Heart right ventricle (tissue), 16 donors: ENCODE results near the gene MRM2. TPM values are rescaled to one million over a fixed set of nuclear protein-coding genes. Genes with fewer than 3 reads are reported as not detected.

Experiments used
- ATAC-seq, 8 donors: fragments of 200-7000 bp; cut with Tn5 transposase; one replicate each; pipeline ENCODE4 v1.9.1; 2020; ENCODE audit warnings: mild to moderate bottlenecking in 8 of 8, moderate library complexity in 8 of 8, moderate number of reproducible peaks in 1 of 8
- DNase-seq, 2 donors: peaks; one replicate each; pipeline ENCODE4 v3.0.0-alpha.2; 2020
- H3K27ac ChIP-seq, 10 donors: fragments of 200-600 bp; sonication (generic) in 2 of 10; one replicate each; pipeline versions ENCODE4 v1.5.0 to v1.8.0; 2020 to 2022; ENCODE audit warnings: mild to moderate bottlenecking in 3 of 10
- H3K27me3 ChIP-seq, 7 donors: fragments of 200-600 bp; one replicate each; pipeline ENCODE4 v1.8.0; 2021 to 2022; ENCODE audit warnings: mild to moderate bottlenecking in 2 of 7
- H3K36me3 ChIP-seq, 9 donors: fragments of 200-600 bp; sonication (generic) in 1 of 9; one replicate each; pipeline versions ENCODE4 v1.5.0 to v1.8.0; 2020 to 2022; ENCODE audit warnings: mild to moderate bottlenecking in 2 of 9
- H3K4me1 ChIP-seq, 9 donors: fragments of 200-600 bp; sonication (generic) in 1 of 9; one replicate each; pipeline versions ENCODE4 v1.5.0 to v1.8.0; 2020 to 2022; ENCODE audit warnings: mild to moderate bottlenecking in 4 of 9
- H3K4me3 ChIP-seq, 10 donors: fragments of 200-600 bp; sonication (generic) in 2 of 10; one replicate each; pipeline versions ENCODE4 v1.5.0 to v1.8.0; 2020 to 2022; ENCODE audit warnings: mild to moderate bottlenecking in 7 of 10, moderate library complexity in 2 of 10
- H3K9me3 ChIP-seq, 11 donors: fragments of 200-600 bp in 10 of 11; sonication (generic) in 2 of 11; one replicate each; pipeline versions ENCODE4 v1.5.0 to v1.8.0; 2013 to 2022; ENCODE audit warnings: mild to moderate bottlenecking in 2 of 11, control low read depth in 1 of 11, moderate library complexity in 1 of 11
- WGBS, 2 donors: extraction: QIAGEN DNeasy Blood & Tissue Kit; methylation state at CpG; one replicate each; pipeline ENCODE4 v1.1.7; 2013; ENCODE audit warnings: inconsistent platforms in 1 of 2; 5-methylcytosine and 5-hydroxymethylcytosine counted together
- intact Hi-C, 10 donors: fragments of 100-400 bp; cut with DNase I; formaldehyde crosslinking; loops; one replicate each; pipeline versions ENCODE4 v1.11.1 to v1.14.2; 2022
- polyA plus RNA-seq, 2 donors: library from polyadenylated mRNA; stranded (reverse); fragments of 200-250 nt; gene quantifications; one replicate each; pipeline ENCODE4 v1.2.3, GENCODE V29; 2013
- total RNA-seq, 10 donors: library from RNA; stranded (reverse); fragmentation: NEBNext Ultra II Directional in 3 of 10; extraction: Animal tissue kit (Norgen Biotek cat#: 25700) in 3 of 10; gene quantifications; one replicate each; pipeline versions ENCODE4 v1.2.1 to v1.2.4, GENCODE V29; 2021 to 2023
- TF ChIP-seq, protein P1 (sequence below), 9 donors: fragments of 200-600 bp; sonication (generic) in 2 of 9; IDR thresholded peaks; one replicate each; pipeline versions ENCODE4 v1.5.0 to v1.8.0; 2021 to 2022; ENCODE audit warnings: antibody characterized with exemption in 9 of 9, mild to moderate bottlenecking in 5 of 9, moderate library complexity in 1 of 9
- donor health status: Arrhythmogenic right ventricular cardiomyopathy.
- donor health status: ischemic (EF 13 %, LVEDD 7.1; RV severe dilation, severe dysfunction).
- donor health status: healthy with polysubstance abuse.
- donor health status: DM: no; HTN: yes; CAD: no.
- donor health status: DM: no; HTN: no; CAD: no.
- donor health status: ischemic (EF 25% LVEDD 6.9; RV normal size, moderate dysfunction).
- donor health status: ischemic (EF 25% LVEDD 5.7; RV mildly dilated, moderate dysfunction).
- donor health status: healthy.
- donor health status: DM: yes; HTN: yes; CAD: no.
- donor health status: Ischemic cardiomyopathy.
- donor health status: ischemic (EF 35%, LVEDD 5.7; RV mildly dilated, moderate dysfunction).
- donor health status: nonischemic (EF 11% LVEDD 7.7; RV severe dilation, severe dysfunction).
- donor health status: DM: yes; HTN: yes; CAD: no.
- donor health status: PGD.
- donor health status: ischemic (EF 29% LVEDD 5.4; RV normal size, mild dysfunction).
- donor health status: nonischemic (EF 23%, LVEDD 6.1; RV moderate dilation, normal function).

Gene MRM2
- total and polyA plus RNA-seq, 12 donors: 14.2 to 25.0 (median 19.6) TPM

DNA sequence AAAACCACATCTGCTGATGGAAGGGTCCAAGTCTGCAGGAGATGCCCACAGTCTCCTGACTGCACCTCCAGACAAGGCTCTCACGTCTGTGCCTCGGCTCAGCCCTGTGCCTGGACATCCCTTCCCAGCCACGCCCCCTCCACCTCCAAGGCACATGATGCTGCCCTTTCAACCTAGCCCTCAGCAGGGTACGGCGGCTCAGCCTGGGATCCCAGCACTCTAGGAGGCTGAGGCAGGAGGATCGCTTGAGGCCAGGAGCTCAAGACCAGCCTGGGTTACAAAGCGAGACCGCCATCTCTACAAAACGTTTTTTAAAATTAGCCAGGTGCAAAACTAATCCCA is 23.6 kb downstream of the MRM2 start:
- no peak for DNase-seq
- H3K27ac ChIP-seq: no peak overlapping the region
- peaks cover 0 to 26% (median 9%) of the 10 kb centered on the region in 9 donors for H3K4me1 ChIP-seq
- no peak overlapping the region for H3K4me3 ChIP-seq
- no peaks in the 10 kb centered on the region for H3K27me3 ChIP-seq
- ATAC-seq: no peak
- WGBS, 2 donors: 94% methylated on average over 9 of the region's 9 CpGs
- peaks cover 0 to 95% (median 28%) of the 10 kb centered on the region in 9 donors for H3K36me3 ChIP-seq
- TF ChIP-seq, protein P1, sequence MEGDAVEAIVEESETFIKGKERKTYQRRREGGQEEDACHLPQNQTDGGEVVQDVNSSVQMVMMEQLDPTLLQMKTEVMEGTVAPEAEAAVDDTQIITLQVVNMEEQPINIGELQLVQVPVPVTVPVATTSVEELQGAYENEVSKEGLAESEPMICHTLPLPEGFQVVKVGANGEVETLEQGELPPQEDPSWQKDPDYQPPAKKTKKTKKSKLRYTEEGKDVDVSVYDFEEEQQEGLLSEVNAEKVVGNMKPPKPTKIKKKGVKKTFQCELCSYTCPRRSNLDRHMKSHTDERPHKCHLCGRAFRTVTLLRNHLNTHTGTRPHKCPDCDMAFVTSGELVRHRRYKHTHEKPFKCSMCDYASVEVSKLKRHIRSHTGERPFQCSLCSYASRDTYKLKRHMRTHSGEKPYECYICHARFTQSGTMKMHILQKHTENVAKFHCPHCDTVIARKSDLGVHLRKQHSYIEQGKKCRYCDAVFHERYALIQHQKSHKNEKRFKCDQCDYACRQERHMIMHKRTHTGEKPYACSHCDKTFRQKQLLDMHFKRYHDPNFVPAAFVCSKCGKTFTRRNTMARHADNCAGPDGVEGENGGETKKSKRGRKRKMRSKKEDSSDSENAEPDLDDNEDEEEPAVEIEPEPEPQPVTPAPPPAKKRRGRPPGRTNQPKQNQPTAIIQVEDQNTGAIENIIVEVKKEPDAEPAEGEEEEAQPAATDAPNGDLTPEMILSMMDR (IDR thresholded peaks at IDR 0.05): no peak
- peaks cover 0 to 3% (median 0%) of the 10 kb centered on the region in 11 donors for H3K9me3 ChIP-seq
- intact Hi-C loops: loop anchor here in 1 of 10 donors (10.0 kb wide), 1 partner anchor 644 kb away; the partner anchor contains the start of gene PSMG3

GRCh38 chr7:2217716-2218443 is 24.1 kb downstream of the MRM2 start:
- TF ChIP-seq, protein P1 (IDR thresholded peaks at IDR 0.05): no peak
- ATAC-seq (no peak), DNase-seq (no peak)
- H3K9me3 ChIP-seq: peaks cover 0 to 3% (median 0%) of the 10 kb centered on the region in 11 donors
- no peaks in the 10 kb centered on the region for H3K27me3 ChIP-seq
- no peak overlapping the region for H3K27ac ChIP-seq
- peaks cover 0 to 27% (median 10%) of the 10 kb centered on the region in 9 donors for H3K4me1 ChIP-seq
- peaks cover 0 to 95% (median 29%) of the 10 kb centered on the region in 9 donors for H3K36me3 ChIP-seq
- no peak overlapping the region for H3K4me3 ChIP-seq
- 89 to 93% methylated on average over 19 of the region's 19 CpGs for WGBS, 2 donors
- intact Hi-C loops: loop anchor here in 1 of 10 donors (10.0 kb wide), 1 partner anchor 643 kb away; the partner anchor contains the start of gene PSMG3

DNA sequence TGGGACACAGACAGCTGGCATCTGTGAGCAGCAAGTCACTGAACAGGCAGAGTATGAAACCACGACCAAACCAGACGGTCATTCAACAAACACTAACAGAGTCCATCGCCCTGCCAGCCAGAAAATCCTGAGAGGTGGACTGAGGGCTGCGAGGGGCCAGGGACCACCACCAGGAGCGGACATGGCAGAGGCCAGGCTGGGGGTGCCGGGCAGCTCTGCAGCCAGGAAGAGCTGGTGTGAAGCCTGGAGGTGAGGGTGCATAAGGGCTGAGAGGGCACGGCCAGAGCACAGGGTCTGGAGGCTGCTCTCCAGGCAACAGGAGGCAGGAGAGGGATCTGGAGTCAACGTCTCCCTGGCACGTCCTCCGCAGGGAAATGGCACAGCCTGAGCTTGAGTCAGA is 24.8 kb downstream of the MRM2 start:
- H3K27me3 ChIP-seq: no peaks in the 10 kb centered on the region
- TF ChIP-seq, protein P1 (IDR thresholded peaks at IDR 0.05): no peak
- WGBS, 2 donors: 84 to 87% methylated on average over 10 of the region's 10 CpGs
- peaks cover 0 to 95% (median 35%) of the 10 kb centered on the region in 9 donors for H3K36me3 ChIP-seq
- intact Hi-C loops: loop anchor here in 1 of 10 donors (10.0 kb wide), 1 partner anchor 642 kb away; the partner anchor contains the start of gene PSMG3
- no peak overlapping the region for H3K27ac ChIP-seq
- peaks cover 0 to 3% (median 0%) of the 10 kb centered on the region in 11 donors for H3K9me3 ChIP-seq
- H3K4me1 ChIP-seq: peaks cover 0 to 27% (median 10%) of the 10 kb centered on the region in 9 donors
- ATAC-seq (no peak), DNase-seq (no peak)
- no peak overlapping the region for H3K4me3 ChIP-seq

DNA sequence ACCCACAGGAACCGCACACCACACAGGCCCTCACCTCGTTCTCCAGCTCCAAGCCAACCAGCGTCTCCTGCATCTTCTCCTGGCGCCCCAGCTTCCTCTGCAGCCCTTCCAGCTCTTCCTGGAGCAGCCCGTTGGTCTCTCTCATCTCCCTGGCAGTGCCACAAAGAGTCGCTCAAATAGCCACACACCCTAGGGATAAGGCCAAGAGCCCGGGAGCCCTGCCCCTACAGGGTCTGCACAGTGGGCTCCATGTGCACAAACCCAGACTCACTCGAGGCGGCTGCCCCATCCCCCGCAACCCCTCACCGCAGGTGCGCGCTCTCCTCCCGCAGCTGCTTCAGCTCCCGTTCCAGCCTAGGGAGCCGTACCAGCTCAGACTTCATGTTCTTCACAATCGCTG is 26.2 kb downstream of the MRM2 start:
- H3K27me3 ChIP-seq: no peaks in the 10 kb centered on the region
- no peak overlapping the region for H3K4me3 ChIP-seq
- H3K9me3 ChIP-seq: peaks cover 0 to 3% (median 0%) of the 10 kb centered on the region in 11 donors
- TF ChIP-seq, protein P1 (IDR thresholded peaks at IDR 0.05): no peak
- ATAC-seq: no peak
- intact Hi-C loops: loop anchor here in 1 of 10 donors (10.0 kb wide), 1 partner anchor 641 kb away; the partner anchor contains the start of gene PSMG3
- 95 to 96% methylated on average over 17 of the region's 17 CpGs for WGBS, 2 donors
- no peak for DNase-seq
- peaks cover 0 to 95% (median 29%) of the 10 kb centered on the region in 9 donors for H3K36me3 ChIP-seq
- H3K27ac ChIP-seq: no peak overlapping the region
- H3K4me1 ChIP-seq: peaks cover 0 to 27% (median 10%) of the 10 kb centered on the region in 9 donors
